GM21390 (cell line): Measurements from ENCODE around the gene MAP4K2.

Experiments used
- ATAC-seq: cut with Tn5 transposase; IDR thresholded peaks from one replicate; pipeline ENCODE4 v1.9.1; 2021; ENCODE audit not compliant: unreplicated experiment

The MAP4K2 gene

DNA sequence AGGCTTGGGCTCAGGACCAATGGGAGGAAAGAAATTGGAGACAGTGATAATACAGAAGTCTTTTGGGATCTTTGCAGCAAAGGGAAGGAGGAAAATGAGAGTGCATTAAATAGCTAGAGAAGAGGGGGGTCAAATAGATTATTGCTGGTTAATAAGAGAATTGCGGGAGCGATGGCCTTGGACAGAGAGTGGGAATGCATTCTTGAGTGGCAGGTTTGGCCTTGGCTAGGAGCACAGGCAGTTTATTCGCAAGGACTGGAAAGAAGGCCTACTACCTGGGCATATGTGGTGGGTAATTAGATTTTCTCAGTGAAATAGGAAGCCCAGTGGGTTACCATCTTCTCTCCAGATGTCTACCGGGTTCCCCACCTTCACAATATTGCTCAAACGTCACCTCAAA lies 10.8 kb upstream of the MAP4K2 start:
- no peak for ATAC-seq

DNA sequence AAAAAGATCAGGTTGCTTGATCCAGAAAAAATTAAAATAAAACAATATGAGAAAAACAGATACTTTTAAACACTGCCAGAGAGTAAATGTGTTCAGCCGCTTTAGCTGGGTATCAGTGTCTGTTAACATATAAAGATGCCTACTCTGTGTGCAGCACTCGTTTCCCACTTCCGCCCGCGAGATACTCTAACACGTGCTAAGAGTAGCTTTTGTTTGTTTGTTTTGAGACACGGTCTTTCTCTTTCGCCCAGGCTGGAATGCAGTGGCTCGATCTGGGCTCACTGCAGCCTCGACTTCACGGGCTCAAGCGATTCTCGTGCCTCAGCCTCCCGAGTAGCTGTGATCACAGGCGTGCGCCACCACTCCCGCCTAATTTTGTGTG lies 7.9 kb upstream of the MAP4K2 start:
- ATAC-seq, result no peak

DNA sequence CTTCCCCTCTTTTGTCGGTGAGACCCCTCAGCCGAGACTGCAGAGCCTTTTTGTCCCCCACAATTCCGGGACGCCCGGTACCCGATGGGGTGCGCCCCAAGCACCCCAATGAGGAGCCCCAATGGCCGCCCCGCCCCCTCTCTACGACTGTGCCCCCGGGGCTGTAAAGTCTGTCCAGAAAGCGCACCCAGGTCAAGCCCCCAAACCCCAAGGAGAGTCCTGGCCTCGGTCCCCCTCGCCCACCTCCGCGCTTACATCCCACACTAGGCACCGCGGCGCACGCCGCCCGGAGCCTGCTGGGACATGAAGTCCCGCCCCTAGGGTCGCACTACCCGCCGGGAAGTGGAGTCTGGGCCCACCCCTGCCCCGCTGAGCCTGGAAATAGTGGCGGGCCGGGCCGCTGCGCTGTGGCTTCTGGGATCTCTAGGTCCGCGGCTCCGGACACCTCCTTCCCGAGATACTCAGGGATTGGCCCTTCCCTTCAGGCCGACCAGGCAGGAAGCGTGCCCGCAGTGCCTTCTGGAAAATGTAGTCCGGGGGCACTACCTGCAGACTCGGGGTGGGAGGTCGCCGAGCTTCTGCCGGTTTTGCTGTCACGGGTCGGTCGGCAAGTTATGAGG lies 7.4 kb upstream of the MAP4K2 start, which contains the start of gene MEN1:
TSS of gene MEN1 (minus strand) at position 281 of the 620 bp plus-strand sequence. CDS start 442 bp downstream, outside the sequence.
- no peak for ATAC-seq

DNA sequence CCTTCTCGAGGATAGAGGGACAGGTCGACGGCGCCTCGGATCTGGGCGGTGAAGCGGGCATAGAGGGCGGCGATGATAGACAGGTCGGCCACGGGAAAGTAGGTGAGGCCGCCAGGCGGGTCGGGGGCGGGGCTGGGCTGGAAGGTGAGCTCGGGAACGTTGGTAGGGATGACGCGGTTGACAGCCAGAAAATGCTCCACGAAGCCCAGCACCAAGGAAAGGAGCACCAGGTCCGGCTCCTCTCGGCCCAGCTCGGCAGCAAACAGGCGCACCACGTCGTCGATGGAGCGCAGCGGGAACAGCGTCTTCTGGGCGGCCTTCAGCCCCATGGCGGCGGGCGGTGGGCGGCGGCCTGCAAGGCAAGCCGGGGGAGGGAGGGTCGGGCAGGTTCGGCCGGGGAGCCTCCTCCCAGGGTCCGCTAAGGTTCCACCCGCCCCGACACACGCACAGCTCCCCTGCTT lies 6.8 kb upstream of the MAP4K2 start:
- ATAC-seq, result no peak

DNA sequence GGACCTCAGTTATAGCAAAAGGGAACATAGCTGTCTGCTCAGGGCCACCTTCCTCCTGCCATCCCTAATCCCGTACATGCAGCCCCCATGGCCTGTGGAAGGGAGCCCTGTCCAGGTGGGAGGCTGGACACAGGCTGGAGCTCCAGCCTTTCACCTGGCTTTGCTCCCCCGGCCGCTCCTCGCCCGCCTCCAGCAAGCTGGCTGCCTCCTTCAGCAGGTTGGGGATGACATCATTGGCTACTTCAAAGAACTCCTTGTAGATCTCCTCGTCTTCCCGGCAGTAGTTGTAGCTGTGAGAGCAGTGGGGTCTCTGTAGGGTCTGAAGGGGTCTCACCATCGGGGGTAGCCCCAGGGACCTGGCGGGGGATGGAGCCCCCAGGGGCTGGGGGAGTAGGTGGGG lies 2.5 kb upstream of the MAP4K2 start:
- ATAC-seq, result no peak

DNA sequence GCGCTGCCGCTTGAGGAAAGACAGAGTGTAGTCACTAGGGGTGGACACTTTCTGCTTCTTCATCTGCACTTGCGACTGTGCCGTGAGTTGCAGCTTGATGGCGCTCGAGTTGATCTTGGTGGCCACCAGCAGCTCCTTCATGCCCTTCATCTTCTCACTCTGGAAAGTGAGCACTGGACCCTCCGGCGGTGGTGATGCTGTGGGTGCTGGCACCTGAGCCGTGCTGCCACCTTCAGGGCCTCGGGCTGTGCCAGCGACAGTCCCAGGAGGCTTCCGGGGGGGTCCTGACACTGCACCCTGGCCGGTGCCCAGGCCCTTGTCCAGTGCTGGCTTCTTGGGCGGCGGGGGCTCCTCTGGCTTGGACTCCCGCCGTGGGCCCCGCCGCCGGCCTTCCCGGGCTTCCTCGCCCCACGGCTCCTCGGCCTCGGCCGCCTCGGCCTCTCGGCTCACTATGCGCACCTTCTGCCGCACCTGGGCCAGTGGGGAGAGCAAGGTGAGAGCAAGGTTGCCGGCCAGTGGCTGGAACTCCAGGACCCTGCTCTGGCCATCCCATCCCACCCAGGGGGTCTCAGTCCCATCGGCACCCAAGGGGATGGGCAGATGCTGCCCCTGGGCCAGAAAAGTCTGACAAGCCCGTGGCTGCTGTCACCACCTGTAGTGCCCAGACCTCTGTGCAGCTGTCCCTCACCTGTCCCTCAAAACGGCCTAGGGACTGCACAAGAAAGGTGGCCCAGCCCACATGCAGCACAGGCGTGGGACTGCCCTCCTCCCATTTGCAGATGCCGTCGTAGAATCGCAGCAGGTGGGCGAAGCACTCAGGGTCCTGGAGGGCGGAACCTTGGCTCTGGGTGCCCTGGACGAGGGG lies 1.6 kb upstream of the MAP4K2 start:
- ATAC-seq, result no peak

DNA sequence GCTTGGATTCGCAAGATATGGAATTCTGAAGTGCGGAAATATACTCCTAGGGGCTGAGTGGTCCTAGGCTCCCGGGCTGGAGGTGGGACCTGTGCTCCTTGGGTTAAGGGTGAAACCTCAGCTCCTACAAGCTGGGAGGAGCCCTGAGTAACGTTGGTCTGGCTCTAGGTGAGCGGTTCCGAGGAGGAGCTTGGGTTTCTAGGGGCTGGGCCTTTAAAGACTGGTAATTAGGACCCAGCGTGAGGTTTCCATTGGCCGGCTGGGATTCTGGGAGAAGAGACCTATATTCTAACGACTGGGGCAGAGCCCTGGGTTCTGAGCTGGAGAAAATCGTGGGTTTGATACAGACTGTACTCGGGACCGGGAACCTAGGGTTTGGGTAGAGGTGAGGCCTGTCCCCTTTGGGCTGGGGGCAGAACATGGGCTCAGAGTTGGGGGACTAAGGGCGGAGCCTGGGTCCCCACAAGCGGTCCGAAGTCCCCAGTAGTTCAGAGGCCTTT lies 882 bp upstream of the MAP4K2 start:
- no peak for ATAC-seq

DNA sequence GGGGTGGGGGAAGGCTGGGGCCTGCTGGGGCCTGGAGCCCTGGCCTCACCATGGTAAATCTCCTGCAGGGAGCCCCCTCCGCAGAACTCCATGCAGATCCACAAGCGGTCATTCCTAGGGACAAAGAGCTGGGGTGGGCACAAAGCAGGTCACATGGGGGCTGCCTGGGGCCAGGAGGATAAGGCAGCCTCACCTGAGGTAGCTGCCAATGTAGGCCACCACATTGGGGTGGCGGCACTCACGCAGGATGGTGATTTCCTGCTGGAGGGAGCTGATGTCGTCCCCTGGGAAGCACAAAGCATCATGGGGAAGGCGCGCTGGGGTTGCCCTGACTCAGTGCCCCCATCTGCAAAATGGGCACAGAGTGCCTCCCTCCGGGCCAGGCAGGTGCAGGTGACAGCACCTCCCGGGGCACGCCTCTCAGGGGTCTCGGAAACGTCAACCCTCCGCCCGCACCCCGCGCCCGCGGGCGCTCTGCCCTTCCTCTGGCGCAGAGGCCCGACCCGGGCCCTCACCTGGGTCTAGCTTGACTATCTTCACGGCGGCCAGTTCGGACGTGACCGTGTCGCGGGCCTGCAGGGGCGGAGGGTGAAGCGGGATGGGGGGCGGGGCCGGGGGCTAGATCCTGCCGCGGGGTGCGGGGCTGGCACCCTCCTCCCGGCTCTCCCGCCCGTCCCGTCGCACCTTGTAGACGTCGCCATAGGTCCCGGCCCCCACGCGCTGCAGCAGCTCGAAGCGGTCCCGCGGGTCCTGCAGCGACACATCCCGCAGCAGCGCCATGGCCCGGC lies 450 bp downstream of the MAP4K2 start:
- ATAC-seq, result peak; percentile 3

DNA sequence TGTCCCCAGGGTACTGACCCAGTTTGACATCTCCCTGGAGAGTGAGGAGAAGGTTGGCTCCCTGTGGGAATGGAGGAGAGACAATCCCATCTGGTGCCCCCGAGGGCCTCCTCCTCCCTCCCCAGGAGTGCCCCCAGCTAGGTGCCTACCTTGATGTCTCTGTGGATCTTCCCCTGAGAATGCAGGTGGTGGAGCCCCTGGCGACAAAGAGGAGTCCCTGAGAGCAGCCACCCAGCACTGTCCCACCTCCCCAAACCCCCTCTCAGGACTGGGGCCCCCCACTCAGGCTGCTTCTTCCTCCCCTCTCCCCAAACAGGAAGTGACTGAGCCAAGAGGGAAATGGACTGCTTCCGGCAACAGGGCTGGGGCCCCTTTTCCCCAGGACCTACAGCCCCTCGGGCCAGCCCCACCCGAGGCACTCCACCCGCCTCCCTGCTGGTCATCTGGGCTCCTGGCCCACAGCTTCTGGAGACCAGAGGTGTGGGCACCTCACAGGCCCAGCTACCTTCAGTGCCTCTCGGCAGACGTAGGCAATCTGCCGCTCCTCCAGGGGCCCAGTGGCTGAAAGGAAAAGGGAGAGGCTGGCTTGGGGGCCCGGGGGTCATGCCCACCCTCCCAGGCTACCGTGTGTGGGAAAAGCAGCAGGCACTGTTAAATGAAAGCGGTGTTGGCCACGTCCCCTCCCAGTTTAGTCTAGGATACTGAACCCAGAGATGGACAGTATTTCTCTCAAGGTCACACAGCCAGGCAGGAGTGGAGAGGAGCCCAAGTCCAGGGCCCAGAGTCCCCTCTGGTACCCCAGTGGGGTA lies 1.2 kb downstream of the MAP4K2 start:
- no peak for ATAC-seq

DNA sequence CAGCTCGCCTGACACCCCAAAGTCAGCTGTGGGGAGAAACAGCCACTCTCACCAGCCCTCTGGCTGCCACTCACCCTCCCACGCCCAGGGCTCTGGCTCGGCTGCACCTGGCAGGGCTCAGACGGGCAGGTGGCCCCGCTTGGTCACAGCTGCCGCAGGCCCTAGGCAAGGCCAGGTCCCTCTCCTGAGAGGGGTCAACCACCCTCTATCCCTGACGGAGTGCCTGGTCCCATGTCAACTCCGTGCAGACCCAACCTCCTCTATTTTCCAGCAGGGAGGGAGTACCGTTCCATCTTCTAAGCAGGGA lies 1.9 kb downstream of the MAP4K2 start:
- no peak for ATAC-seq

DNA sequence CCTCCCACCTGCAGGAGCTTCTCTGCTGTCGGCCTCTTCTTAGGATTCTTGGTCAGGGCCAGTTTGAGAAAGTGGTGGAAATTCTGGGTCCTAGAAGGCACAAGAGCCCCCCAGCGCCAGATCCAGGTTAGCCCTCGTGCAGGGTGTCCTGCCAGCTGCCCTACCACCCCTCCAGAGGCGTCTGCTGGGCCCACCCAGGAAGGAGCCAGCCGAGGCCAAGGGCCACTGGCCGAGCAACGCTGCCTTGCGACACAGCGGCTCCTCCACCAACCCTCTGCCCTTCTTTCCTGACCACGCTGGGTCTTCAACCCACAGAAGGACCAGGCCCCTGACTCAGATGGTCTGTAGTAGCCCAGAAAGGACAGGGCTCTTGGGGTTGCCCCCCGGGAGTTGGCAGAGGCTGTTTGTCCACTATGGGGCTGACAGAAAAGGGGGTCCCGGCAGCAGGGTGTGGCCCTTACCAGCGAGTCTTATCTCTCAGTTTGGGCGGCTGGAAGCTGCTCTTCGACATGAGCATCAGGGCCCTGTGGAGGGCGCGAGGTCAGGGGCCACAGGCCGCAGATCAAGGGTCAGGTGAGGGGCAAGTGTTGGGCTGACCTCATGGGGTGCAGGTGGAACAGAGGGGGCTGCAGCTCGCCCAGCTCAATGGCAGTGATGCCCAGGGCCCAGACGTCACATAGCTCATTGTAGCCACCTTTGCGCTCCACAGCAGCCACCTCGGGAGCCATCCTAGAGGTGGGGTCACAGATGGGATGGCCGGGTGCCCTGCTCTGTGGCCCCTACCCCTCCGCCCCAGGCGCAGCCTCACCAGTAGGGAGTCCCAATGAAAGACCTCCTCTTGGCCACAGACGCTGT lies 2.5 kb downstream of the MAP4K2 start:
- no peak for ATAC-seq

DNA sequence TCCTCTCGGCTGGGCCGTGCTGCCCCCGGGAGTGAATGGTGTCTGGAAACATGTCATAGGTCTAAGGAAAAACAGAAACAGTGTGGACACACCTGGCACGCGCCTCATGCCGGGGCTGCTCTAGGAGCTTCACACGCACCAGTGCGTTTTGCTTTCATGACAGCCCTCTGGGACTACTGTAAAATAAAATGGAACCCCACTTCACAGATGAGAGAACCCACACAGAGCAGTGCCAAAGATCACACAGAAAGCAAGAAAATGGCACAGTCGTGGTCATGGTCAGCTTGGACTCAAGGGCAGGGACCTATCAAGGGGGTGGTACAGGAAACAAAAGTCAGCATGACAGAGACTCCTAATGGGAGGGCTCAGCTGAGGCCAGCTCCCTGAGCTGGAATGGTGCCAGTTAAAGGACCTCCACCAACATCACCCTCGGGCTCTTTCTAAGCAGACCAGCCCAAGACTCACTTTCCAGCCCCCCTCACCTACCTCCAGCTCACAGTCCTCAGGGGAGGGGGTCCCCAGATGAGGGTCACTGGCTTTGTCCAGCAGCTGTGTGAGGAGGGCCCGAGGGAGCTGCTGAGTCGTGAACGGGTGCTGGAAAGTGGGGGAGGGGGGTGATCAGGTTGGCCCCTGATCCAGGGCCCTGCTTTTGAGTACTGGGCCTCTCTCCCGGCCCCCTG lies 3.3 kb downstream of the MAP4K2 start:
- no peak for ATAC-seq

DNA sequence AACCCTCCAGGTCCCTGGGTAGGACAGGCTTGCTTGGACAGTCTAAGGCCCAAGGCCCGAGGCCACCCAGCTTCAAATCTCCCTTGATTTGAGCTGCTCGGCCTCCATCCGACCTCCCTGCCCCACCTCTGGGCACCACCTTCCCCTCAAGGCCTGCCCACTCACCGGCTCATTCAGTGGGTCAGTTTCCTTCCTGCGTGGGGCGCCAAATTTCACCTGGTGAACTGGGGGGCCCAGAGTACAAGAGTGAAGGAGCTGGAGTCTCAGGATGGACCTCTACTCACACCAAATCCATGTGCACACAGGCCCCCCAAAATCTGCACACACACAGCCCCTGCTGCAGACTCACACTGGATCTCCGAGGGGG lies 3.8 kb downstream of the MAP4K2 start:
- no peak for ATAC-seq

DNA sequence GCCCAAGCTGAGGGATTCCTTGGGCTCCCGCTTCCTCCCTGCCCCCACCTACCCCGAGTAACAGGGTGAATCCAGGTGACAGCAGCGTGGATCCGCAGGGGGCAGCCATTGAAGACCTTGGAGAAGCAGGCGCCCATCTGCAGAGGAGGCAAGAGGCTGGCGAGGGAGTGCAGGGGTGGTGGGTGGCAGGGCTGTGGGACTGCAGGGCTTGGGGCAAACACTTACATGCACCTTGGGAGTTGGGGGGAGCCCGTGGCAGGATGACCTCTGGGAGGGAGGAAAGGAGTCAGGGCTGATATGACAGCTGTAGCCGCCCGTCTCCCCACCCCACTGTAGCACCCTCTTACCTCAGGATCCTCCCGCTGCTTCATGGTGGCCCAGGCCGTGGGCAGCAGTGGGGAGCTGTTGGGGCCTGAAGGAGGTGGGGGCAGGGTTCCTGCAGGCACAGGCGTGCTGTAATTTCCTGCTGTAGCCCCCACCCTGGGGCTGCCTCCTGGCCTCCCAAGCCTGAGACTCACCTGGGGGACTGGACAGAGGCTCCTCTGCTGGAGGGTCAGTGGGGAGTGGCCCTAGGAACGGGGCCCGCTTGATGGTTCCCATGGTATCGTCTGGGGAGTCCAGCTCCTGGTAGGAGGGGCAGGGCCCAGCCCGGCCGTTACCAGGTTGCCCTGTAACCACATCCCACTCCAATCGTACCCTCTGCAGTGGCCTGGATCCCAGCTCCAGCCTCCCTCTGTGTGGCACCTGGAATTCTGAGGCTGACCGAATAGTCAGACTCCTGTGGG lies 6.1 kb downstream of the MAP4K2 start:
- no peak for ATAC-seq

DNA sequence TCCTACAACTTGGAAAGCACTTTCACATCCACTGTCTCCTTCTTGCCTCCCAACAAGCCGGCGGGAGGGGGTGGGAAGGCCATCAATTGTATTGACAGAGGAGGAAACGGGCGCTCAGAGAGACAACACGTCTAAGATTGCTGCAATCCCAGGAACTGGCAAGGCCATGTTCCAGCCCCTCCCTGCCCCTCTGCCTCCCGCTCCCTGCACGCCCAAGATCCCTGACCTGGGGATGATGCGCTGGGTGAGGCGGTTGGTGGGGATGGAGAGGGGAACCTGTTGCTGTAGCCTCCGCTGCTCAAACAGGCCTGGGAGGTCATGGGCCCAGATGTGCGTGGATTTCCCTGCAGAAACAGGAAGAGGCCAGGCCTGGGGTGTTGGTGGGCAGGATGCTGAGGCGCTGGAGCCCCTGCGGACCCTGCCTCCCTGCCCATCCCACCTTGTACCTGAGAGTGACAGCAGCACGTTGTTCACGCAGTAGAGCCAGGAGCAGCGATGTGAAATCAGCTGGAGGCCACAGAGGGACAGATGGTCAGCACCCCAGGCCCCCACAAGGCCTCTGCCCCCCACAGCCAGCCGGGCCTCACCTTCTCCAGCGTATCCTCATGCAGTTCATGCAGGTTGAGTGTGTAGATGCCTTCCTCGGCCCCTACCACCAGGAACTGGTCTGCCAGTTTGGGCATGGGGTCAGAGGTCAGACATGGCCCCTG lies 6.8 kb downstream of the MAP4K2 start:
- no peak for ATAC-seq

DNA sequence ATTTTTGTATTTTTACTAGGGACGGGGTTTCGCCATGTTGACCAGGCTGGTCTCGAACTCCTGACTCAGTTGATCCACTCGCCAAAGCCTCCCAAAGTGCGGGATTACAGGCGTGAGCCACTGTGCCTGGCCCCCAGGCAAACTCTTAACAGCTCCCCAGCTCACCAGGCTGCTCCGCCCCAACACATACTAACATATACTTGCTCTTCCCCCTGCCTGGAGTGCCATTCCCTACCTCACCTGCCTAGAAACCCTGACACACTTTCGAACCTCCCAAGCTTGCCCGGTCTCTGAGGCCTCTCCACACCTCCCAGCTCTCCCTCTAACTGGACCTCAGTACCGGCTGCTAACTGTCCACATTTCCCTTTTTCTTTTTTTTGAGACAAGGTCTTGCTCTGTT lies 8.5 kb downstream of the MAP4K2 start:
- no peak for ATAC-seq

DNA sequence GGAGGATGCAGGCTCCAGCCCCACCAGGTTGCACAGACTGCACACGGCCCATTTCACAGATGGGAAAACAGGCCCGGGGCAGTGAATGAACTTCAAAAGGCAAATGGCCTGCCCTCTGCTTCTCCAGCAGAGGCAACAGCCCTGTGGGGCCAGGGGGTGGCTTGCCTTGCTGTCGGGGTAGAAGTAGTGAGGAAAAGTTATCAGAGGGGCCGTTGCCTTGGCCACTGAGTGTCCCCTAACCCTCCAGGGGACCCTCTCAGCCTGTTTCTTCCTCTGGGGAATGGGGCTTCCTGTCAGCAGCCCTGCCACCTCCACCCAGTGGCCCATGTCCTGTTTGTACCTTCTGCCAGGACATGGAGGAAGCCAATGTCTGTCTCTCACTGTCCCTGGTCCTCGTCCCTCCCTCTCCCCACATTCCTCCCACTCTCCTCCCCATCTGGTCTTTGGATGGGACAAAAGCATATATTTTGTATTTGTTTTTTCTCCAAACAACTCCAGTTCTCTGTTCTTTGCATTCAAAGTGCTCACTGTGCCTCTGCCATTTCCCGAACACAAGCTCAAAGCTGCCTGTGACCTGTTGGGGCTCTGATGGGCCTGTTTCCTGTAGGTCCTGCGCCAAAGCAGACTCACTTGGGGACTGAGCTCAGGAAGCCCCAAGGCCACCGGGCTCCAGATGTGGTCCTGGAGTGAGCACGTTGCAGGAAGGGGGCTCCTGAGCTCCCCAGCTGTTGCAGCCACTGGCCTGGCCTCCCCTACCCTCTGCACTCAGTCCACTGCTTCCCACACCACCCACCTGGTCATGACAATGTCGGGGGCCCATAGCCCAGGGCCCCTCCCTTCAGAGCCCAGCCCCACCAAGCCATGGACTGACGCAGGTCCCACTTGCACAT lies 9.5 kb downstream of the MAP4K2 start:
- no peak for ATAC-seq
